Activated gamma-delta T cell treated with Interleukin-2 at 50 U/mL for 16 hours (primary cell): ENCODE results near the gene SDHAF3.

Experiments used
- DNase-seq: peaks from one replicate; pipeline ENCODE4 v3.0.0-alpha.2; 2020

SDHAF3 gene

GRCh38 chr7:97224316-97224715, 106.8 kb downstream of the SDHAF3 start:
- no peak for DNase-seq

GRCh38 chr7:97226541-97226940, 109.0 kb downstream of the SDHAF3 start:
- no peak for DNase-seq
